ENCODE data around the gene CD300H.

Gene CD300H

GRCh38 chr17:74547736-74548135 lies 19.6 kb downstream of the CD300H start:
- ATAC-seq = no peak

- no peak for ATAC-seq
Measured at GRCh38 chr17:74547264-74547663, 20.0 kb downstream of the CD300H start.

- ATAC-seq = no peak
Measured at GRCh38 chr17:74546586-74546985, 20.7 kb downstream of the CD300H start.

DNA sequence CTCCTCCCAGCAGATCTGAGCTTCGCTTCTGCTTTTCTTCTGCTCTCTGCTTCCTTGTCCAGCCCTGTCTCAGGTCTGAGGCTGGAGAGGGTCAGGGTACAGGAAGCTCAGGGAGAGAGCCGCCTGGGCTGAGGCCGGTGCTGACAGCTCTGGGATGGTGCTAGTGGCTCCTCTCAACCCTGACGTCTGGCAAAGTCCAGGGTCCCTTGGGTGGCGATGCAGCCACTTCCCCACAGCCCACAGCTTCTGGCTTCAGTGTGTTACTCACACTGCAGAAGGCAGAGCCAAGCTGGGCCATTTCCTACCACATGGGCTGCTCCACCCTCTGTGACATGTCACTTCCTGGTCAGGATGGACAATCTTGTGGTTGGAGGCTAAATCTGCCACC lies 21.5 kb downstream of the CD300H start, which contains the start of gene CD300C:
TSS of gene CD300C (minus strand) at position 273 of the 388 bp plus-strand sequence. CDS start 333 bp downstream, outside the sequence.
- ATAC-seq = peak in 1 of 2 donors; percentile 36

DNA sequence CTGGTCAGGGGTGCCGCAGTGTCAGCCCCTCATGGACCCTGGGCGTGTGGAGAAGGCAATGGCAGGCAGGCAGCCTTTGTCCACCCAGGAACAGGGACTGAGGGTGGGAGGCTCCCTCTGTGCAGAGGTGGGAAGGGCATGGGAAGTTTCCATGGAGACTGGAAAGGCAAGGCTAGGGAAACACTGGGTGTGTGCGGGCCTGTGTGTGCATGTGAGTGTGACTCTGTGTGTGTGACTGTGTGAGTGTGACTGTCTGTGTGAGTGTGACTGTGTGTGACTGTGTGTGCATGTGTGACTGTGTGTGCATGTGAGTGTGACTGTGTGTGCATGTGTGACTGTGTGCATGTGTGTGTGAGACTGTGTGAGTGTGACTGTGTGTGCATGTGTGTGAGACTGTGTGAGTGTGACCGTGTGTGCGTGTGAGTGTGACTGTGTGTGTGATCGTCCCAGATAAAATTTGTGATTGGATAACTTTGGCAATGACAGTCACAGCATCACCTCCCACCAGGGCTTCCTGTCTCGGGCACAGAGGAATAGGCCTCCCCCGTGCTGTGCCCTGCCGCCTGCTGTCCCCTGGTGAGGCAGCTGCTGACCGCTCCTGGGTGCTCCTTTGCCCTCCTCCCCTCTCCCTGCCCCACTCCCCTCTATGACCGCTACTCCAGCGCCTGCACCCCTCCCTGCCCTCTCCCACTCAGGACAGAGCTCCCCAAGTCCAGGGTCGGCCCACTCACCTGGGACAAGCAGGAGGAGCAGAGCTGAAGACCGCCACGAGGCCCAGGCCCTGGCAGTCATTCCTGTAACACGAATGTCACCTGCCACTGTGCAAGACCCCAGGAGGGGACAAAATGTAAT lies 22.1 kb downstream of the CD300H start:
- ATAC-seq = no peak

GRCh38 chr17:74543891-74544760 lies 23.2 kb downstream of the CD300H start:
- ATAC-seq = no peak

- ATAC-seq = no peak
Measured at GRCh38 chr17:74543406-74543805, 23.9 kb downstream of the CD300H start.

DNA sequence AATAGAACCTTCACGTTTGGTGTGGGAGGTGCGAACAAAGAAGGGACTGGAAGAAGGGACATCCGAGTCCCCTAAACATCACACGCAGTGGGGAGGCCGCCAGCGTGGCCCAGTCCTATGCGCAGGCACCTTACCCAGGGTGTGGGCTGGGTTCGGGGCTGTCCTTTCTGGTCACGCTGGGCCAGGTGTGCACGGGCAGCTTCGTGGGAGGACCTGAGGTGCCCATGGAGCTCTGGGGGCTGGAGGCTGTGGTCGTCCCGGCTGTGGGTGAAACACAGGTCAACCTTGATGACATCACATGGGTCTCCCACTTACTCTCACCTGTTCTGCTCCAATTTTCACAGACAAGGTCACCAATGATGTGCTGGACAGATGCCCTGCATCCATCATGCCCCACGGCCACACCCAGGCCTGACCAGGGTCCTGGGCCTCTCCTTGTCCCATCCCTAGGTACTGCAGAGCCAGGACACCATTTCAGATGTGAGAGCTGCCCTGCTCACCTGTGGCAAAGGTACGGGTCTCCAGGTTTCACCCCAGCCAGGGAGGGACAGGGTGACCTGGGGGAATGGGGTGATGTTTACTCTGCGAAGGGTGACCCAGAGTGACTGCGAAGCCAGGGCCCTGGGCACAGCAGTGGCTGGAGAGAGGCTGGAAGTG lies 24.5 kb downstream of the CD300H start:
- no peak for ATAC-seq

DNA sequence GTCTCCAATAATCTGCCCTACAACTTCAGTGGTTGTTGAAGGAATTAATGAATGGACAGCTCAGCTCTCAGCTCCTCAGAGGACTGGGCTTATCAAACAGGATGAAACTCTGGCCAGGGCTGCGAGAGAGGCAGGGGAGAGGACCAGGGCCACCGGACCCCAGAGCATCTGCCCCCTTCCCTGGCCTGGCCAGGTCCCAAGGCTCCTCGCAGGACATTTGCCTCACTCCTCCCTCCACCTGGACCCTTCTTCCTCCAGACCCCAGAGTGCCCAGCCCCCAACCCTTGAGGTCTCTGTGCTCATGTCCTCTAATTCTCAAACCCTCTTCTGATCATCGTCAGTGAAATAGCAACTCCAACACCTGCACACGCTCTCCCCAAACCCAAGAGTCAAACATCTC lies 25.1 kb downstream of the CD300H start:
- ATAC-seq = no peak

DNA sequence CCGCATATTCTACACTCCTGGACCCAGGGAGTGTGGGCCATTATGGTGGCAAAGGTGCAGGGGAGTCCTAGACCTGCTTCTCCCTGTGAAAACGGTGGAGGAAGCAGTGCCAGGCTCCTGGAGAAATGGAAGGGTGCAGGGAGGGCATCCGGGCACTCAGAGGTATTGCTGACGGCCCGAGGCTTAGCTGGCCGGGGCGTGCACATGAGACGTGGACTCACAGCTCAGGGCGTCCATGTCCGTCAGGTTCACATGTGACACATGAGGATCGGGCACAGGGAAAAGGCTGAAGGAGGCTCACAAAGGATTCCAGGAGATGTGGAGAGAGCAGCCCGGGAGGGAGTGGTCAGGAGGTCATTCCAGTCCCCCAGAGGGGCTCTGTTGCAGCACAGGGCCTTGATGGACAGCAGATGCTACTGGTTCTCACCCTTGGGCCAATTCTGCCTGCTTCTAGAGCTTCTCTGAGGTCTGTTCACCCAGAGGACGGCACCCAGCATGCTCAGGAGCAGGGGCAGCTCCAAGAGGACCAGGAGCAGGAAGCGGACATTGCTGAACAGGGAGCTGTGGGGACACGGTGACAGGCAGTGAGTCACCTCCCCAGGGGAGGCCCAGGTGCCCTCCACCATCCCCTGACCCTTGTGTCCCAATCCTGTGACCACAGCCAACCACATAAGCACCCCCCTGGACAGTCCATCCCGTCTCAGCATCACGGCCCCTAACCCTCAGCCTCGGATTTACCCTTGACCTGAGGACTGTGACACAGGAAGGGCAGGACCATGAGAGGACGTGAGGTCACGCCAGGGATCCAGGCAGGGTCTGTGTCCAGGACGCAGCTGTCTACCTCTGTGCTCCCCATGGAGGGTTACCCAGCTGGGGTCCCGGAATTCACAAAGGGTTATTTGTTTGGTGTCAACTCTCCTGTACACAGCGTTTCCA lies 25.9 kb downstream of the CD300H start:
- no peak for ATAC-seq

DNA sequence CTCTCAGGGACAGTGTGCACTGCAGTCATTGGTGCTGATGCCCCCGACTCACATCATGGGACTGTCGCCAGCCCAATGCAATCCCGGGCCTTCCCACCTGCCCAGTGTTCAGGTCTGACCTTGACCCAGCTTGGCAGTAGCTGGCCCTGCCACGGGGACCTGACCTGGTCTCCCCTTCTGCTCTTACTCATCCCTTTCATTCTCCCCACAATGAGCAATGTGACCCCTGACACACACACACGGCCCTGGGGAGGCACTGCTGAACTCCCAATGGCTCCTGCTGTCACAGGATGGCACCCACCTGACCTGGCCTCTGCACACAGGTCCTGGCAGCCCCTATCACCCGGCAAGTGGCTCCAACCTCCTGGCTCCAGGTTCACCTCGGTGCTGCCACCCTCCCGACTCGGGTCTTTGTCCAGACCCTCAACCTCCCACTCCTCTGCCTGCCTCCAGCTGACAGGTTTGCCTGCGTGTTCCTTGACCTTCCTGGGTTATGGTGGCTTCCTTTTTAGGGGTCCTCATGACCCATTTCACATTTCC lies 28.0 kb downstream of the CD300H start:
- ATAC-seq = no peak

GRCh38 chr17:74536890-74537289 lies 30.4 kb downstream of the CD300H start:
- ATAC-seq = no peak

GRCh38 chr17:74532115-74532514 lies 35.2 kb downstream of the CD300H start:
- ATAC-seq = peak in 1 of 2 donors; percentile 24

DNA sequence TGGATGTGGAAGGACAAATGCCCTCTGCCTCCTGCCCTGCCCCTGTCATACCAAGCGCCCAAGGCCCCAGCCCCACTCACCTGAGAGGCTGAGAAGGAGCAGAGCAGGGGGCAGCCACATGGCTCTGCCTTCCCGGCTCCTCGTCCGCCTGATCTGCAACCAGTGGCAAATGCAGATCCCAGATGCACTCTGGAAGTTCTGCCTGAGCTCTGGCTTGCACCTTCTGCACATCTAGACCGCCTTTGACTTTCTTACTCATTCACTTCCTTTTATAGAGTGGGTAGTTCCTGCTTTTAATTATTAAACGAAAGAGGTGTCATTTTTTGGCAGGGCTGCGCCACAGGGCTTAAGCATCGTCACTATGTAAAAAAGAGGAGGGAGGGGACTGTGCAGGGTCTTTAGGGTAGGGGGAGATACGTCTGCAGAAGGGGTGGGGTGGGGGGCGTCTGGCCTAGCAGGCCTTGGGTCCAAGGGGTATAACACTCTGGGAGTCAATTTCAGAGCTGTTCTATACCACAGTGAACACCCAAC lies 36.0 kb downstream of the CD300H start, which contains the start of gene CD300LB:
TSS of gene CD300LB (minus strand) at position 245 of the 531 bp plus-strand sequence. CDS start at position 120, 125 bp downstream.
- ATAC-seq = no peak

GRCh38 chr17:74530831-74531150 lies 36.5 kb downstream of the CD300H start:
- no peak for ATAC-seq

DNA sequence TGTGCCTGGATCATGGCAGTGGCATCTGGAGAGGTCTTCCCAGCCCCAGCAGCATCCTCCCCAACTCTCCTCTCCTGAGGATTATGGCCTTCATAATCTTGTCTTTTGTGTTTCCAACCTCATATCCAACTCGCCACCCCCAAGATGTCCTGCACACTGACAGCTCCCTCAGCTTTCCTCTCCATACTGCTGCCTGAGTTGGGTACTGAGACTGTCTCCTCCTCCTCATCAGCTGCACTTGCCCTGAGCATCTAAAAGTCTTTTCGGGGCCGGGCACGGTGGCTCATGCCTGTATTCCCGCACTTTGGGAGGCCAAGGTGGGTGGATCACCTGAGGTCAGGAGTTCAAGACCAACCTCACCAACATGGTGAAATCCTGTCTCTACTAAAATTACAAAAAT lies 38.1 kb downstream of the CD300H start:
- ATAC-seq = no peak

- ATAC-seq = peak; percentile 39 to 68
Measured at GRCh38 chr17:74528491-74529199, 38.7 kb downstream of the CD300H start.

DNA sequence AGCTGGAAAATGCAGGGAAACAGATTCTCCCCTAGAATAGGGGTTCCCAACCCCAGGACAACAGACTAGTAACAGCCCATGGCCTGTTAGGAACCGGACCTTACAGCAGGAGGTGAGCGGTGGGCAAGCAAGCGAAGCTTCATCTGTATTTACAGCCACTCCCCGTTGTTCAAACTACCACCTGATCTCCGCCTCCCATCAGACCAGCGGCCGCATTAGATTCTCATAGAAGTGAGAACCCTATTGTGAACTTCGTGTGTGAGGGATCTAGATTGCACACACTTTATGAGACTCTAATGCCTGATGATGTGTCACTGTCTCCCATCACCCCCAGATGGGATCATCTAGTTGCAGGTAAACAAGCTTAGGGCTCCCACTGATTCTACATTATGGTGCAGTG lies 39.6 kb downstream of the CD300H start:
- ATAC-seq = no peak

- ATAC-seq = no peak
Measured at GRCh38 chr17:74527081-74527480, 40.2 kb downstream of the CD300H start.

DNA sequence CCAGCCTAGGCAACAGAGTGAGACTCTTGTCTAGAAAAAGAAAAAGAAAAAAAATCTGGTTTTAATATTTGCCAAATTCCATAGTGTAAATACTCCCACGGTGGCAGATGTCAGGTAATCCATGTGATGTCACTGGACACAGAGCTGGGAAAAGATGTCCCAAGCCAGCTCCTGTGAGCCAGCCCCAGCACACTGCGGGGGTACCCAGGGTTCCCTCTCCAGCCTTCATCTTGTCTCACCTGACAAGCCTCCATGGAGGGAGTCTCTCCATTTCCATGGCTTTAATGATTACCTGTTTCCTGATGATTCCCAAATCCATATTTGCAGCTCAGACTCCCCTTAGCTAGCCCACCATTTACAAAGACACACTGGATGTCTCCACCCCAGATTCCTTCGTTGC lies 40.6 kb downstream of the CD300H start:
- ATAC-seq = no peak
